A673 (cell line): ENCODE results near the gene IQCK.

ENCODE experiments used
- EZH2 ChIP-seq: fragments of 200-600 bp; sonication (generic); IDR thresholded peaks from 2 replicates; pipeline ENCODE4 v1.6.1; 2017; ENCODE audit warnings: borderline replicate concordance, low read depth, mild to moderate bottlenecking, mixed read lengths, antibody characterized with exemption, low read length; ENCODE audit not compliant: poor library complexity, severe bottlenecking
- TF ChIP-seq, protein P1 (sequence below): fragments of 300-800, 200-600 bp; sonication (generic); conservative IDR thresholded peaks from 2 replicates; pipeline ENCODE4 v1.5.1; 2017; ENCODE audit warnings: low read depth, mild to moderate bottlenecking, antibody characterized with exemption, low read length, moderate library complexity, mixed read lengths

DNA sequence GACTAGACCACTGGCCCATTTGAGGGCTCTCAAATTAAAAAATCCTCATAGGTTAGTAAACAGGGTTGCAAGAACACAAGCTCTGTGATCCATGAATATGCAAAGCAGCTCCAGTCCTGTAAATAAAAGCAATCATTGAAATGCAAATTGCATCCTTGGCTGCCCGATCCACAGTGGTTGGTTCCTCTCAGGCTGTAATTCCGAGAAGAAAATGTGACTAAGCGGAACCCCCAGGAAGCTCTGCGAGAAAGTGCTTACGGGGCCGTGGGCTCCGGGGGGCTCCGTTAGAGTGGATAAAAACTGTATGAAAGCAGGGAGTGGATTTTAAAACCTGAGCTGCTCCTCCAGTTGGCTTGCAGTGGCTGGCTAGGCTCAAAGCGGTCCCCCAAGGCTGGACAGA is 164.1 kb downstream of the IQCK start:
- TF ChIP-seq, protein P1, sequence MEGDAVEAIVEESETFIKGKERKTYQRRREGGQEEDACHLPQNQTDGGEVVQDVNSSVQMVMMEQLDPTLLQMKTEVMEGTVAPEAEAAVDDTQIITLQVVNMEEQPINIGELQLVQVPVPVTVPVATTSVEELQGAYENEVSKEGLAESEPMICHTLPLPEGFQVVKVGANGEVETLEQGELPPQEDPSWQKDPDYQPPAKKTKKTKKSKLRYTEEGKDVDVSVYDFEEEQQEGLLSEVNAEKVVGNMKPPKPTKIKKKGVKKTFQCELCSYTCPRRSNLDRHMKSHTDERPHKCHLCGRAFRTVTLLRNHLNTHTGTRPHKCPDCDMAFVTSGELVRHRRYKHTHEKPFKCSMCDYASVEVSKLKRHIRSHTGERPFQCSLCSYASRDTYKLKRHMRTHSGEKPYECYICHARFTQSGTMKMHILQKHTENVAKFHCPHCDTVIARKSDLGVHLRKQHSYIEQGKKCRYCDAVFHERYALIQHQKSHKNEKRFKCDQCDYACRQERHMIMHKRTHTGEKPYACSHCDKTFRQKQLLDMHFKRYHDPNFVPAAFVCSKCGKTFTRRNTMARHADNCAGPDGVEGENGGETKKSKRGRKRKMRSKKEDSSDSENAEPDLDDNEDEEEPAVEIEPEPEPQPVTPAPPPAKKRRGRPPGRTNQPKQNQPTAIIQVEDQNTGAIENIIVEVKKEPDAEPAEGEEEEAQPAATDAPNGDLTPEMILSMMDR = no peak
- TF ChIP-seq EZH2 = no peak
